T-helper 1 cell treated with Interleukin-12 subunit alpha and Interleukin-12 subunit beta and Interleukin-4 antibody, amounts not matched to agents 30 μg/mL and 1 μg/mL, for 36 hours (primary cell): ENCODE data around the gene KLRC3.
"Not testable (repeated sequence)": the region's sequence is repeated elsewhere in the genome, so short reads cannot be mapped to it uniquely, and the experiment has no call there.

Experiments
- H3K27ac Mint-ChIP-seq: one replicate; pipeline ENCODE4 v1.8.0; 2021; ENCODE audit warnings: mild to moderate bottlenecking, mixed read lengths
- H3K27me3 Mint-ChIP-seq: one replicate; pipeline ENCODE4 v1.8.0; 2021; ENCODE audit warnings: low read depth, mixed read lengths
- H3K36me3 Mint-ChIP-seq: one replicate; pipeline ENCODE4 v1.8.0; 2021; ENCODE audit warnings: low read depth, mixed read lengths
- H3K4me1 Mint-ChIP-seq: one replicate; pipeline ENCODE4 v1.8.0; 2021; ENCODE audit warnings: low read depth, mixed read lengths
- H3K4me3 Mint-ChIP-seq: one replicate; pipeline ENCODE4 v1.8.0; 2021; ENCODE audit warnings: mild to moderate bottlenecking, moderate library complexity, mixed read lengths
- H3K9me3 Mint-ChIP-seq: one replicate; pipeline ENCODE4 v1.8.0; 2021; ENCODE audit warnings: mixed read lengths

Gene KLRC3

DNA sequence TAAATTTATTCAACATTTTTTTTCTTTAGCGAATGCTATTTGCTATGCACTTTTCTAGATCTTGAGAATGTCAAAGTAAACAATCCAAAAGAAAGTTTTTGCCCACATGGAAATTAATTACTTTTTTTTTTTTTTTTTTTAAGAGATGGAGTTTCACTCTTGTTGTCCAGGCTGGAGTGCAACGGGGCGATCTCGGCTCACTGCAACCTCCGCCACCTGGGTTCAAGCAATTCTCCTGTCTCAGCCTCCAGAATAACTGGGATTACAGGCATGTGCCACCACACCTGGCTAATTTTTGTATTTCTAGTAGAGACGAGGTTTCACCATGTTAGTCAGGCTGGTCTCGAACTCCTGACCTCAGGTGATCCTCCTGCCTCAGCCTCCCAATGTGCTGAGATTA, 29.4 kb downstream of the KLRC3 start:
- peaks cover 34% of the 10 kb centered on the region for H3K27me3 Mint-ChIP-seq
- H3K4me1 Mint-ChIP-seq, H3K36me3 Mint-ChIP-seq, H3K4me3 Mint-ChIP-seq, H3K9me3 Mint-ChIP-seq, H3K27ac Mint-ChIP-seq: not testable (repeated sequence)

DNA sequence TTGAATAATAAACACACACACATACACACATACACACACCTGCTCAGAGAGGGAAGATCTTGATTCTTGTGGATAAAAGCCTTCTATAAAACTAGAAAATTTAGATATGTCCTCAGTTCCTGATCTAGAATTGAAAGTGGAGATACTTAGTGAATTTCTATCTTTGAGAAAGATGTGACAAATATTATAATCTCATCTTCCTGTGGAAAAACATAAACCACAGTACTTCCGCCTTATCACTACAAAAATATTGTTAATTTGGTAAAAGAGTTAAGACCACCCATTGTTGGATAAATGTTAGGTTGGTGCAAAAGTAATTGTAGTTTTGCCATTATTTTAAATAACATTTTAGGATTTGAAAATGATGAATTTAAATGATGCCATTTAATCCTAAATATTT, 30.5 kb downstream of the KLRC3 start, which contains the start of gene KLRK1:
Gene KLRK1, minus strand, starts transcription at position 138 of the 400 bp plus-strand sequence. CDS start 1,231 bp downstream, outside the sequence.
- Mint-ChIP-seq H3K27ac (no peak within 1 kb of the TSS), H3K9me3 (no peaks in the 10 kb centered on the region), H3K4me3 (no peak within 1 kb of the TSS), H3K36me3 (no peaks in the 10 kb centered on the region), H3K4me1 (no peaks in the 10 kb centered on the region), H3K27me3 (peaks cover 39% of the 10 kb centered on the region)

DNA sequence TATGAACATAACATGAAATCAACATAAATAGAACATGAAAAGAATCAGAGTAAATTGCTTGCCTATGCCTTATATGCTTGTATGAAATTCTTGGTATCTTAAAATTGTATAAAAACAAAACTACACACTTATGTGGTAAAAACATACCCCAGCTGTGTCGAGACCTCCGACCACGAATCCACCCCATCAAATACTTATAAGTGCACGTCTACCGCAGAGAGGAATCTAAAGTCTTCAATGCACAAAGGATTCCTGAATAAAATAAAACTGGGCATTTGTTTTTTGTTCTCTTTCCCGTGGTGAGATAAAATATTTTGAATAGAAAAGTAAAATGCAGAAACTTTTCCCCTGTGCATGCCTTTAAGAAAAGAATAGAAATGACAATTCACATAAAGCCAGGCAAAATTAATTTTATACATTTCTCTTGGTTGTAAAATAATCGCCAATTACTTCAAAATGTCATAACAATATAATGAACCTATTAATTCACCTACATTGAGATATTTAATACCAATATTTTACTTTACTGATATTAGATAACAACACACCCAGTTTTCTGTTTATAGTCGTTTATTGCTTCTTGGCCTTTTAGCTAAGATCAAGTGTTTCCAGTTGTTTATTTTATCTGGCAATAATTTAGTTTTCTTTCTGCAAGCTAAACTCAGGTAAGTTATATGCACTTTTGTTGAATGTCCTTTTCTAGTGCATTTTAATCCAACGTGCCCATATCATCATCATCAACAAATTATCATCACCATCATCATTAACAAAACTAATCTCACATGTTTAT, 31.6 kb downstream of the KLRC3 start:
- no peak overlapping the region for H3K4me3 Mint-ChIP-seq
- no peaks in the 10 kb centered on the region for H3K36me3 Mint-ChIP-seq
- no peaks in the 10 kb centered on the region for H3K9me3 Mint-ChIP-seq
- H3K4me1 Mint-ChIP-seq: no peaks in the 10 kb centered on the region
- H3K27me3 Mint-ChIP-seq: peaks cover 47% of the 10 kb centered on the region
- H3K27ac Mint-ChIP-seq: no peak overlapping the region

DNA sequence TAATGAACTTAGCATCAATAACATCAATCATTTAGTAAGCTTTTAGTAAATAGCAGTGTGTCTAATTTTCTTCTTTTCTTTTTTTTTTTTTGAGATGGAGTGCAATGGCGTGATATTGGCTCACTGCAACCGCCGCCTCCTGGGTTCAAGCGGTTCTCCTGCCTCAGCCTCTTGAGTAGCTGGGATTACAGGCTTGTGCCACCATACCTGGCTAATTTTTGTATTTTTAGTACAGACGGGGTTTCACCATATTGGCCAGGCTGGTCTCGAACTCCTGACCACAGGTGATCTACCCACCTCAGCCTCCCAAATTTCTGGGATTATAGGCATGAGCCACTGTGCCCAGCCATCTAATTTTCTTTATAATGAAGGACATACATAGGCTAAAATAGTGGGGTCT, 32.9 kb downstream of the KLRC3 start:
- not testable (repeated sequence) for H3K36me3 Mint-ChIP-seq, H3K4me1 Mint-ChIP-seq, H3K4me3 Mint-ChIP-seq, H3K27ac Mint-ChIP-seq, H3K9me3 Mint-ChIP-seq
- H3K27me3 Mint-ChIP-seq: peaks cover 52% of the 10 kb centered on the region

DNA sequence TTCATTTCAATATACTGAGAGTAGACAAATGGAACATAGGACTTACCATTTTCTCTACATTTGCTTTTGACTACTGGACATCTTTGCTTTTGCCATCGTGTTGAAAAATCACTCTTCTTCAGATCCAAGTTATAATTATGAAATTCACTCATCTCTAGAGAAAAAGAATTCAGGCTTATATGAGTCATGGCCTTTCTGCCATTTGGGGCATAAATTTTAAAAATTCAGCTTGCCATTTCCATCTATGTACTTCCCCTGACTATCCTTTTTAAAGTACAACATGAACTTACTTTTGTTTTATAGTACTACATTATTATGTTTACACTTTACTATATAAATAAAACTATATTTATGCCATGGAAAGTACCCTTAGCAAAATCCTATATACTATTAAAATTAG, 33.5 kb downstream of the KLRC3 start:
- no peaks in the 10 kb centered on the region for H3K9me3 Mint-ChIP-seq
- H3K27ac Mint-ChIP-seq: no peak overlapping the region
- H3K4me1 Mint-ChIP-seq: no peaks in the 10 kb centered on the region
- H3K4me3 Mint-ChIP-seq: no peak overlapping the region
- peaks cover 48% of the 10 kb centered on the region for H3K27me3 Mint-ChIP-seq
- no peaks in the 10 kb centered on the region for H3K36me3 Mint-ChIP-seq

DNA sequence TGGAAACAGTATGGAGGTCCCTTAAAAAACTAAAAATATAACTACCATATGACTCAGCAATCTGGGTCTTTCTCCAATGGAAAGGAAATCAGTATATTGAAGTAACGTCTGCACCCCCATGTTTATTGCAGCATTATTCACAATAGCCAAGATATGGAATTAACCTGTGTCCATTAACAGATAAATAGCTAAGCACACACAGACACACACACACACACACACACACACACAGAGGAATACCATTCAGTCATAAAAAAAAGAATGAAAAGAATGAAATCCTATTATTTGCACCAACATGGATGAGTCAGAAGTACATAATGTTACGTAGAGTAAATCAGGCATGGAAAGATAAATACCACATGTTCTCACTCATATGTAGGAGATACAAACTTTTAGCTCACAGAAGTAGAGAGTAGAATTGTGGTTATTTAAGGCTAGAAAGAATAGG, 35.2 kb downstream of the KLRC3 start:
- Mint-ChIP-seq H3K27ac (no peak overlapping the region), H3K4me3 (no peak overlapping the region), H3K9me3 (no peaks in the 10 kb centered on the region), H3K4me1 (no peaks in the 10 kb centered on the region), H3K36me3 (no peaks in the 10 kb centered on the region), H3K27me3 (peaks cover 51% of the 10 kb centered on the region)

DNA sequence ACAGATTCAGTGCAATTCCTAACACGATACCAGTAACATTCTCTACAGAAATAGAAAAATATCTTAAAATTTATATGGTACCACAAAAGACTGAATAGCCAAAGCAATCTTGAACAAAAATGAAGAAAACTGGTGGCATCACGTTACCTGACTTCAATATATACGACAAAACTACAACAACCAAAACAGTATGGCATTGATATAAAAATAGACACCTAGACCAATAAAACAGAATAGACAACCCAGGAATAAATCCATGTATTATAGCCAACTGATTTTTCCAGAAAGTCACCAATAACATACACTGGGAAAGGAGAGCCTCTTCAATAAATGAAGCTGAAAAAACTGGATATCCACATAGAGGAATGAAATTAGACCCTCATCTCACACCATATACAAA, 36.2 kb downstream of the KLRC3 start:
- H3K4me1 Mint-ChIP-seq: no peaks in the 10 kb centered on the region
- H3K36me3 Mint-ChIP-seq: no peaks in the 10 kb centered on the region
- H3K9me3 Mint-ChIP-seq: no peaks in the 10 kb centered on the region
- no peak overlapping the region for H3K4me3 Mint-ChIP-seq
- peaks cover 45% of the 10 kb centered on the region for H3K27me3 Mint-ChIP-seq
- no peak overlapping the region for H3K27ac Mint-ChIP-seq

DNA sequence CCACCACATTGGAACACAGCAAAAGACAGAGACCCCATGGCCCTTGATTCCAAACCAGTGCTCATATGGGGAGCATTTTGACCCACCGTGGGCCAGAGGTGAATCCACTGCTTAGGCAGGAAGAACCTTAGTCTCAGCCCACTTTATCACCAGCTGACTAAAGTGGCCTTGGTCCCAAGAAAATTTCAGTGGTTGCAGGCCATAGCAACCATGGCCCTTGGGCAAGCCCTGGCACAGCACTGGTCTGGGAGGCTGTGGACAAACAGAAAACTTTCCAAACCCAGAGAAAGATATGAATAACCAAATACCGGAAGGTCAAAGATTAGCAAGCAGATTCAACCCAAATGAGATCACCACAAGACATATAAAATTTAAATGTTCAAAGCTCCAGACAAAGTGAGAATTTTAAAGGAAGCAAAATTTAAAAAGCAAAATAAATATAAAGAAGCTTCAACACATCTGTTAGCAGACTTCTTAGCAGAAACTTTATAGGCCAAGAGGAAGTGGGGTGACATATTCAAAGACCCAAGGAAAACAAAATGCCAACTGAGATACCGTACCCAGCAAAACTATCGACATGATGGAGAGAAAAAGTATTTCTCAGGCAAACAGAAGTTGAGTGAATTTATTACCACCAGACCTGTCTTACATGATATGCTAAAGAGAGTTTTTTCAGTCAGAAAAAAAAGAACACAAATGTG, 38.3 kb downstream of the KLRC3 start:
- no peaks in the 10 kb centered on the region for H3K9me3 Mint-ChIP-seq
- H3K36me3 Mint-ChIP-seq: no peaks in the 10 kb centered on the region
- H3K27me3 Mint-ChIP-seq: peaks cover 40% of the 10 kb centered on the region
- no peak overlapping the region for H3K4me3 Mint-ChIP-seq
- H3K27ac Mint-ChIP-seq: no peak overlapping the region
- H3K4me1 Mint-ChIP-seq: no peaks in the 10 kb centered on the region

DNA sequence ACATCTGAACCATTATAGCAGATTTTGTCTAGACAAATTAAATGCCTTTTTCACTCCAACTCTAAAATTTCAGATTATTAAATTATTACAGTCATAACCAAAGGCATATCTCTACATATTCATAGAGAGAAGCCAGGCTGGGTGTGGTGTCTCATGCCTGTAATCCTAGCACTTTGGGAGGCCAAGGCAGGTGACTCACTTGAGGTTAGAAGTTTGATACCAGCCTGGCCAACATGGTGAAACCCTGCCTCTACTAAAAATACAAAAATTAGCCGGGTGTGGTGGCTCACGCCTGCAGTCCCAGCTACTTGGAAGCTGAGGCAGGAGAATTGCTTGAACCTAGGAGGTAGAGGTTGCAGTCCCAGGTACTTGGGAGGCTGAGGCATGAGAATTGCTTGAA, 41.7 kb downstream of the KLRC3 start:
- H3K27ac Mint-ChIP-seq, H3K4me3 Mint-ChIP-seq, H3K9me3 Mint-ChIP-seq, H3K4me1 Mint-ChIP-seq, H3K36me3 Mint-ChIP-seq: not testable (repeated sequence)
- H3K27me3 Mint-ChIP-seq: peaks cover 33% of the 10 kb centered on the region

DNA sequence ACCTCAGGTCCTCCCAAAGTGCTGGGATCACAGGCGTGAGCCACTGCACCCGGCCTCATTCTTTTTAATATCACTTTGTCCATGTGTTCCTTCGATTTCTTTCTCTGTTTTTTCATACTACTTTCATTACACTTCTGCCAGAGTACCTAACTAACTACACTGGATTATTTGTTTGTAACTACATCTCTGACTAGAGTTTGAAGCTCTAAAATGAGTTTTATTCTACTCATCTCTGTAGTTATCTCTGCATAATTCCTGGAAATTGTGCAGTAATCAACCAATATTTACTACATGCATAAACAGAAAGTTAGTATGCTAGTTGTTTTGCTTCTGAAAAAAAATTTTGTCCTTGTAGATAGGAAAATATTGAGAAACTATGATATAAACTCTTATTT, 45.8 kb downstream of the KLRC3 start:
- H3K36me3 Mint-ChIP-seq: no peaks in the 10 kb centered on the region
- peaks cover 33% of the 10 kb centered on the region for H3K27me3 Mint-ChIP-seq
- H3K4me3 Mint-ChIP-seq: no peak overlapping the region
- H3K4me1 Mint-ChIP-seq: peaks cover 3% of the 10 kb centered on the region
- no peak overlapping the region for H3K27ac Mint-ChIP-seq
- no peaks in the 10 kb centered on the region for H3K9me3 Mint-ChIP-seq

DNA sequence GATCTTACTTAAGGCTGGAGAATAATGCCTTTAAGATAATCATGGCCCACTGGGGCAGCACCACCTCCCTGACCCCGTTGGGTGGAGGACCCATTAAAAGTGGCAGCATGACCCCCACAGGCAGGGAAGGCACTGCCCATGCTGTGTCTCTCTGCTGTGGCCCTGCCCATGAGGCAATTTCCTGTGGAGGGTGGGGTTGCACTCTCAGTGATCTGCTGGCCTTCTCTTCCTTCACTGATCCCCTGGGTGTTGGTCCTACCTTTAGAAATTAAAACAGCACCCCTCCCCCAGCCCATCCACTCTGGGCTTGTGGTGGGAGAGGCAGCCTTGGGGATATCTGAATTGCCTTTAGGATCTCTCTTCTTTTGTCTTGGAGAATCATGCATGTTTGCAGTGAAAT, 47.8 kb downstream of the KLRC3 start:
- Mint-ChIP-seq H3K4me1 (peaks cover 3% of the 10 kb centered on the region), H3K27ac (no peak overlapping the region), H3K9me3 (peaks cover 5% of the 10 kb centered on the region), H3K27me3 (peaks cover 47% of the 10 kb centered on the region), H3K36me3 (no peaks in the 10 kb centered on the region), H3K4me3 (no peak overlapping the region)

DNA sequence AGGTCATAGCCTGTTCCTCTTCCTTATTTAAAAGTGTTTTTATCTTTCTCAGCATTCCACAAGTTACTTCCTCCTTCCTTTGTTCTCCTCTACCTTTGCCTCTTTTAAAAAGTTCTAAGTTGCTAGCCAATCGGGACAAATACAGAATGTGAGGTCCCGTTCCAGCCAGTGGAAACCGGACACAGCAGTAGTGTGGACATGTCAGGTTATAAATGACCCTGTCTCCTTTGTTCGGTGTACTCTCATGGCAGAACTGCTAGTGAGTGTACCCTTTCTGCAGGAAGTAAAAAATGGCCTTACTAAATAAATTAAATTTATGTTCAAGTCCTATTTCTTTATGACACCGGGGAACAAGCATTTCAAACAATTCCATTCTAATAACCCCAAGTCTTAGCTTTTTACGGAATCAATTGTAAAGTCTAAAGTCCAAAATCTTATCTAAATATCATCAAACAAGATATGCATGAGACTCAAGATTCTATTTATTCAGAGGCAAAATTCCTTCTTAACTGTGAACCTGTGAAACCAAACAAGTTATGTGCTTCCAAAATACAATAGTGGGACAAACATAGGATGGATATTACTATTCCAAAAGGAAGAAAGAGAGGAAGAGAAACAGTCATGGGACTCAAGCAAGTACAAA, 48.4 kb downstream of the KLRC3 start:
- H3K4me1 Mint-ChIP-seq, H3K4me3 Mint-ChIP-seq, H3K27ac Mint-ChIP-seq, H3K9me3 Mint-ChIP-seq, H3K36me3 Mint-ChIP-seq: not testable (repeated sequence)
- peaks cover 47% of the 10 kb centered on the region for H3K27me3 Mint-ChIP-seq

DNA sequence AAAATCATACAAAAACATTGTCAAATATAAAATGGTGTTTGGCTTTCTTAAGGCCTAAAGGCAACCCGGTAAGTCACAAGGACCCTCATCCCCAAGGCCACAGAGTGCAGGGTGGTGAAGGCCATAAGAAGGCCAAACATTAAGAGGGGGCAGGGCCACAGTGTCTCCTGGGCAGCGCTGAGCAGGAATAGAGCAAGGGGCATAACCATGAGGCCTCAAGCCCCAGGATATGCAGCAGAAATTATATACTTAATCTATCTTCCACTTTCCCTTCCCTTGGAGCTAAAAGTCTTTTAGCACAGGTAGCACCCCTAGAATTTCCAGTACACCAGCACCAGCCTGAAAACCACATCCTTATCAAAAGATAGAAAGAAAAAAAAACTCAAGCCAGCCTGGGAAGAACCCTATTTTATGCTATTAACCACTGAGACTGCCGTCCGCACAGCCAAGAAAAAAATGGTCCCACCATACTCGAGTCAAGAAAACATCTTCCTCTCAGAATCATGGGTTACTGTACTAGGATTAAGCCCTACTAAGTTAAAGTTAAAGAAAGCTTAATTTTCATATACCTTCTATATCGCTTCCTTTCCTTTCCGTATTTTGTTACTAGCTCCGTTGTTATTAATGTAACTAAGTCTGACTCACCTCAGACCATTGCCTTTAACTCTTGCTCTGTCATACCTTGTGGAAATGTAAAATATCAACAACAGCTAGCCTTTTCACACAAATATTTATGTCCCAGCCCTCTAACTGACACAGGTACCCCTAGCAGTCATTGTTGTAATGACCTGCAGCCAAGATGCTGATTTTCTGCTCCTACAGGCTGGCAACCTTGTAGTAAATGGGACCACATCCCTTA, 50.6 kb downstream of the KLRC3 start:
- no peak overlapping the region for H3K27ac Mint-ChIP-seq
- H3K4me3 Mint-ChIP-seq: no peak overlapping the region
- peaks cover 5% of the 10 kb centered on the region for H3K9me3 Mint-ChIP-seq
- peaks cover 3% of the 10 kb centered on the region for H3K4me1 Mint-ChIP-seq
- no peaks in the 10 kb centered on the region for H3K36me3 Mint-ChIP-seq
- peaks cover 39% of the 10 kb centered on the region for H3K27me3 Mint-ChIP-seq
